ENCODE measurements around the gene SP7.
"Not testable (repeated sequence)": the region's sequence is repeated elsewhere in the genome, so short reads cannot be mapped to it uniquely, and the experiment has no call there.

Gene SP7

DNA sequence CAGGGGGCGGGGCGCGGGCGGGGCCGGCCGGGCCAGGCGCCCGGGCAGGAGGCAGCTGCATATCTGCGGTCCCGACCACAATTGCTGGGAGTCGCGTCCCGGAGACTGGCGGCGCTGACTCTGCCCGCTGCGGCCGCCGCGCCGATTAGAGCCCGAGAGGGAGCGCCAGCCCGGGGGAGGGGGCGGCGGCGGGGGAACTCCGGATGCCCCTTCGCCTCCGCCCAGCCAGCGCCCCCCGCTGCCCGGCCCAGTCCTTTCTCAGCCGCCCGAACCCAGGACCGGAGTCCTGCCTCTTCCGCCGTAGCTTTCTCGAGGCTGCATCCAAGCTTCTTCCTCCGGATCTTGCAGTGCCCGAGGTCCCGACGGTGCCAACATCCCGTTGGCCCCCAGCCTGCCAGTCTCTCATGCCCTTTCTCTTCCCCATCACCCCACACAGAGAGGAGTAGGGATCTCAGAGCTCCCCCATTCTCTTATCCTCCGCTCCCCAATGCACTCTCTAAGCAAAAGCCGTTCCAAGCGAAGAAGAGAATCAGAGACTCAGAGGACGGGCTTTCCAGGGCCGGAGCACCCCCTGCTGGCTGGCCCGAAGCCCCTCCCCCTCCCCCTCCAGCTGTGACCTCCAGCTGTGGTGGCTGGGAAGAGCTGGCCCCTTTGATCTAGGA, 8.8 kb upstream of the SP7 start:
- H3K4me1 ChIP-seq (ENCODE audit: insufficient read depth, low read length) = peaks cover 9% of the 10 kb centered on the region
- peak overlapping the region; percentile 36 for H3K9ac ChIP-seq (ENCODE audit: low read length)
- no peaks in the 10 kb centered on the region for H3K9me3 ChIP-seq (ENCODE audit: low read length)
- H3K27ac ChIP-seq (ENCODE audit: low read depth, low read length) = peak overlapping the region; percentile 95
- no peaks in the 10 kb centered on the region for H3K36me3 ChIP-seq (ENCODE audit: insufficient read depth, low read length)
- H3K27me3 ChIP-seq (ENCODE audit: control insufficient read depth in 1 of 2, insufficient read depth in 2 of 2, low read length in 2 of 2) = no peaks in the 10 kb centered on the region
- peak overlapping the region; percentile 53 to 88 for H3K4me3 ChIP-seq (ENCODE audit: low read depth in 1 of 2, low read length in 2 of 2)

DNA sequence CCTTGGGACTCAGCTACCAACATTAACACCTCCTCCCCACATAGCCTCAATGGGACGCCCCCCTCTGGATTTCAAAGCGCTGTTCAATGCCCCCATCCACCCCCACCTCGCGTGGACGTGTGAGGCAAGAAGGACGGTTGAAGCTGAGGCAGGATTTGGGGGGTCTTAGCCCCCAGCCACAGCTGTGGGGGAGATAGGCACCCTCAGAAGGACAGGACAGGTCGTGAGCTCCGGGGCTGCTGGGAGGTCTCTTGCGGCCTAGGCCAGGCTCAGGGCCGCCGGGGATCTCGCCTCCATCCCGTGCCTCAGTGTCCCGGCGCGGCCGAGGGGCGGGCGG, 8.3 kb upstream of the SP7 start:
- H3K4me3 ChIP-seq (ENCODE audit: low read depth in 1 of 2, low read length in 2 of 2) = peak overlapping the region; percentile 34 to 49
- H3K27ac ChIP-seq (ENCODE audit: low read depth, low read length) = peak overlapping the region; percentile 49
- peaks cover 9% of the 10 kb centered on the region for H3K4me1 ChIP-seq (ENCODE audit: insufficient read depth, low read length)
- H3K9me3 ChIP-seq (ENCODE audit: low read length) = no peaks in the 10 kb centered on the region
- no peaks in the 10 kb centered on the region for H3K36me3 ChIP-seq (ENCODE audit: insufficient read depth, low read length)
- no peaks in the 10 kb centered on the region for H3K27me3 ChIP-seq (ENCODE audit: control insufficient read depth in 1 of 2, insufficient read depth in 2 of 2, low read length in 2 of 2)
- H3K9ac ChIP-seq (ENCODE audit: low read length) = no peak overlapping the region

DNA sequence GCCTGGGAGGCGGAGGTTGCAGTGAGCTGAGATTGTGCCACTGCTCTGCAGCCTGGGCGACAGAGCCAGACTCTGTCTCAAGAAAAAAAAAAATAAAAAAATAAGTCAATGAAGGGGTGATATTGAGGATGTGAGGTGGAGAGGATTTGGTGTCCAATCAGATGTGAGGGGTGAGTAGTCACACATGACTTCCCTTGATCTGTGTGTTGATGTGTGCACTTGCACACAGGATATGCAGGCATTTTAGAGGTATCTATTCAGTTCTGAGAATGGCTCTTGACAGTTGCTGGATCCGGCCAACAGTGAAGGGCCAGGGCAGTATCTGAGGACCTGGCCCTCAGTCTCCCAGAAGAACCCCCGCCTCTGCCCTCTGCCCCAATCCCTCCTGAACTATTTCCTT, 7.8 kb upstream of the SP7 start:
- H3K9me3 ChIP-seq (ENCODE audit: low read length) = no peaks in the 10 kb centered on the region
- peak overlapping the region in 1 of 2 donors; percentile 49 for H3K4me3 ChIP-seq (ENCODE audit: low read depth in 1 of 2, low read length in 2 of 2)
- H3K9ac ChIP-seq (ENCODE audit: low read length) = no peak overlapping the region
- no peaks in the 10 kb centered on the region for H3K36me3 ChIP-seq (ENCODE audit: insufficient read depth, low read length)
- H3K27me3 ChIP-seq (ENCODE audit: control insufficient read depth in 1 of 2, insufficient read depth in 2 of 2, low read length in 2 of 2) = peaks cover 0 to 1% of the 10 kb centered on the region in 2 donors
- no peak overlapping the region for H3K27ac ChIP-seq (ENCODE audit: low read depth, low read length)
- H3K4me1 ChIP-seq (ENCODE audit: insufficient read depth, low read length) = peaks cover 9% of the 10 kb centered on the region

DNA sequence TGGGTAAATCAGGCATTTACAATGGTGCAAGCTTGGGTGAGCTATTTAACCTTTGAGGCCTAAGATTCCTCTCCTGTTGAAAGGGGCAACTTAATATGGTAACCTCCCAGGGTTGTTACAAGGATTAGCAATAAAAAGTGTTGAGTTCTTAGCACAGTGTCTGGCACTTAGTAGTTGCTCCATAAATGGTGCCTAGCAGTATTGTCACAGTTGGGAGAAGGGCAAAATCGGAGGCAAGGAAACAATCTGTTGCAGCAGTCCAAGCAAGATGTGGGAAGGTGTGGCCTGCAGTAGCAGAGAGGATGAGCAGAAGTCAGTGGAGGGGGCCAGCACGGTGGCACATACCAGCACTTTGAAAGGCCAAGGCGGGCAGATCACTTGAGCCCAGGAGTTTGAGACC, 7.3 kb upstream of the SP7 start:
- no peaks in the 10 kb centered on the region for H3K9me3 ChIP-seq (ENCODE audit: low read length)
- H3K27me3 ChIP-seq (ENCODE audit: control insufficient read depth in 1 of 2, insufficient read depth in 2 of 2, low read length in 2 of 2) = peaks cover 2 to 6% of the 10 kb centered on the region in 2 donors
- H3K4me1 ChIP-seq (ENCODE audit: insufficient read depth, low read length) = peaks cover 9% of the 10 kb centered on the region
- no peak overlapping the region for H3K9ac ChIP-seq (ENCODE audit: low read length)
- no peak overlapping the region for H3K27ac ChIP-seq (ENCODE audit: low read depth, low read length)
- H3K36me3 ChIP-seq (ENCODE audit: insufficient read depth, low read length) = no peaks in the 10 kb centered on the region
- H3K4me3 ChIP-seq (ENCODE audit: low read depth in 1 of 2, low read length in 2 of 2) = no peak overlapping the region

DNA sequence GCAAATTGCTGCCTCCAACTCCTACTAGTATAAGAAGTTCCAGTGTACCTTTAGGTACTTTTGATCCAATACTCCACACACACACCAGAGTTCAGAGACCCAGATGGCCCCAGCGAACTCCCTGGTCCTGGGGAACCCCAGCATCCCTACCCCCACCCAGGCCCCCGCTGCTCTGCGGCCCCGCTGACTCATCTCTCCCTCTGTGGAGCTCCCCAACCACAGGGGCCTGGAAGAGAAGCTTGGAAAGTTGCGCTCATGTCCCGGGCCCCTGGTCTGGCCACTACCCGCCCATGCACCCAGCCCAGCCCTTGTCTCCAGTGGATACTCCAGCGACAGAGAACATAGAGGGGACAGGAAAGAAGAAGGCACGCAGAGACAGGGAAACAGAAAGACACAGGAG, 4.2 kb upstream of the SP7 start:
- Histone ChIP-seq H3K36me3 (ENCODE audit: insufficient read depth, low read length) (no peaks in the 10 kb centered on the region), H3K9ac (ENCODE audit: low read length) (no peak overlapping the region), H3K4me1 (ENCODE audit: insufficient read depth, low read length) (peaks cover 1% of the 10 kb centered on the region), H3K27ac (ENCODE audit: low read depth, low read length) (no peak overlapping the region), H3K4me3 (ENCODE audit: low read depth in 1 of 2, low read length in 2 of 2) (no peak overlapping the region), H3K27me3 (ENCODE audit: control insufficient read depth in 1 of 2, insufficient read depth in 2 of 2, low read length in 2 of 2) (peaks cover 20 to 35% of the 10 kb centered on the region in 2 donors), H3K9me3 (ENCODE audit: low read length) (no peaks in the 10 kb centered on the region)

DNA sequence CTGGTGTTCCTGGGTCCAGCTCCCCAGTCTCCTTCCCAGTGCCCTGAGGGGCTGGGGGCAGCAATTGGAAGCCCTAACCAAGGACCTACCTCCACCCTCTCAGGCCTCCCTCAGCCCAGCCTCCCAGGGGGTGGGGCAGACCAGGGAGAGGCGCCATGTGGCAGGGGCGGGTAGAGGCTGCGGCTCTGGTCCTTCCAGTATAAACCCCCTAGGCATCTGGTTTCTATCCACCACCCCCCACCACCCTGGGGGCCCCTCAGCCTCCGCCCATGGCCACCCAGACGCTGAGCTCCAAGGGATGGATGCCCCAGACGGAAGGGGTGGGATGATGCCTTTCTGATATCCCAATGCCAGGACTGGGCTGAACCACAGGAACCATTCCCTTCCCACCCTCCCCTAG, 2.8 kb upstream of the SP7 start:
- no peak overlapping the region for H3K4me3 ChIP-seq (ENCODE audit: low read depth in 1 of 2, low read length in 2 of 2)
- H3K27ac ChIP-seq (ENCODE audit: low read depth, low read length) = no peak overlapping the region
- no peaks in the 10 kb centered on the region for H3K9me3 ChIP-seq (ENCODE audit: low read length)
- no peak overlapping the region for H3K9ac ChIP-seq (ENCODE audit: low read length)
- H3K27me3 ChIP-seq (ENCODE audit: control insufficient read depth in 1 of 2, insufficient read depth in 2 of 2, low read length in 2 of 2) = peaks cover 20 to 46% of the 10 kb centered on the region in 2 donors
- no peaks in the 10 kb centered on the region for H3K36me3 ChIP-seq (ENCODE audit: insufficient read depth, low read length)
- H3K4me1 ChIP-seq (ENCODE audit: insufficient read depth, low read length) = no peaks in the 10 kb centered on the region

DNA sequence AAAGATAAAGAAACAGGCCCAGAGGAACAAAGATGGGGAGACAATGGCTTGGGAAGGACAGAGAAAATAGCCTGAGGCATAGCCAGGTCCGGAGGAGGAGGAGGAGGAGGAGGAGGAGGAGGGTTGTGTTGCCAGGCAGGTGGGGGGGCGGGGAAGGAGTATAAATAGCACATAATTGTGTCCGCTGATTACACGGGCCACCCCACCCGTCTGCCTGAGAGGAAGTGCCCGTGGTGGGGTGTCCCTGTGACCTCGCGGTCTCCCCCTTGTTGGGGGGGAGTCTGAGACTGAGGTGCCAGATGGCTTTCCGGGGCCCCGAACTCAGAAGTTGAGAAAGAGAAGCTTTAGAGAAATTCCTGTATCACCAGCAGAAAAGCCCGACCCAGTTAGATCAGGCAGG, 1.9 kb upstream of the SP7 start:
- no peaks in the 10 kb centered on the region for H3K9me3 ChIP-seq (ENCODE audit: low read length)
- no peaks in the 10 kb centered on the region for H3K36me3 ChIP-seq (ENCODE audit: insufficient read depth, low read length)
- no peak overlapping the region for H3K27ac ChIP-seq (ENCODE audit: low read depth, low read length)
- peaks cover 20 to 46% of the 10 kb centered on the region in 2 donors for H3K27me3 ChIP-seq (ENCODE audit: control insufficient read depth in 1 of 2, insufficient read depth in 2 of 2, low read length in 2 of 2)
- H3K4me1 ChIP-seq (ENCODE audit: insufficient read depth, low read length) = no peaks in the 10 kb centered on the region
- no peak overlapping the region for H3K4me3 ChIP-seq (ENCODE audit: low read depth in 1 of 2, low read length in 2 of 2)
- no peak overlapping the region for H3K9ac ChIP-seq (ENCODE audit: low read length)

- H3K4me3 ChIP-seq (ENCODE audit: low read depth in 1 of 2, low read length in 2 of 2) = no peak overlapping the region
- H3K9me3 ChIP-seq (ENCODE audit: low read length) = no peaks in the 10 kb centered on the region
- H3K4me1 ChIP-seq (ENCODE audit: insufficient read depth, low read length) = no peaks in the 10 kb centered on the region
- H3K36me3 ChIP-seq (ENCODE audit: insufficient read depth, low read length) = no peaks in the 10 kb centered on the region
- H3K27ac ChIP-seq (ENCODE audit: low read depth, low read length) = no peak overlapping the region
- H3K27me3 ChIP-seq (ENCODE audit: control insufficient read depth in 1 of 2, insufficient read depth in 2 of 2, low read length in 2 of 2) = peaks cover 20 to 49% of the 10 kb centered on the region in 2 donors
- H3K9ac ChIP-seq (ENCODE audit: low read length) = no peak overlapping the region
Measured at GRCh38 chr12:53334822-53335221, 1.3 kb downstream of the SP7 start.

GRCh38 chr12:53333845-53334244, 2.3 kb downstream of the SP7 start:
- H3K27ac ChIP-seq (ENCODE audit: low read depth, low read length) = no peak overlapping the region
- H3K27me3 ChIP-seq (ENCODE audit: control insufficient read depth in 1 of 2, insufficient read depth in 2 of 2, low read length in 2 of 2) = peaks cover 26 to 47% of the 10 kb centered on the region in 2 donors
- H3K4me3 ChIP-seq (ENCODE audit: low read depth in 1 of 2, low read length in 2 of 2) = no peak overlapping the region
- no peaks in the 10 kb centered on the region for H3K9me3 ChIP-seq (ENCODE audit: low read length)
- no peaks in the 10 kb centered on the region for H3K4me1 ChIP-seq (ENCODE audit: insufficient read depth, low read length)
- no peak overlapping the region for H3K9ac ChIP-seq (ENCODE audit: low read length)
- no peaks in the 10 kb centered on the region for H3K36me3 ChIP-seq (ENCODE audit: insufficient read depth, low read length)

GRCh38 chr12:53333289-53333688, 2.9 kb downstream of the SP7 start:
- Histone ChIP-seq H3K36me3 (ENCODE audit: insufficient read depth, low read length) (no peaks in the 10 kb centered on the region), H3K4me1 (ENCODE audit: insufficient read depth, low read length) (no peaks in the 10 kb centered on the region), H3K9ac (ENCODE audit: low read length) (no peak overlapping the region), H3K27ac (ENCODE audit: low read depth, low read length) (no peak overlapping the region), H3K27me3 (ENCODE audit: control insufficient read depth in 1 of 2, insufficient read depth in 2 of 2, low read length in 2 of 2) (peaks cover 23 to 42% of the 10 kb centered on the region in 2 donors), H3K4me3 (ENCODE audit: low read depth in 1 of 2, low read length in 2 of 2) (no peak overlapping the region), H3K9me3 (ENCODE audit: low read length) (no peaks in the 10 kb centered on the region)

DNA sequence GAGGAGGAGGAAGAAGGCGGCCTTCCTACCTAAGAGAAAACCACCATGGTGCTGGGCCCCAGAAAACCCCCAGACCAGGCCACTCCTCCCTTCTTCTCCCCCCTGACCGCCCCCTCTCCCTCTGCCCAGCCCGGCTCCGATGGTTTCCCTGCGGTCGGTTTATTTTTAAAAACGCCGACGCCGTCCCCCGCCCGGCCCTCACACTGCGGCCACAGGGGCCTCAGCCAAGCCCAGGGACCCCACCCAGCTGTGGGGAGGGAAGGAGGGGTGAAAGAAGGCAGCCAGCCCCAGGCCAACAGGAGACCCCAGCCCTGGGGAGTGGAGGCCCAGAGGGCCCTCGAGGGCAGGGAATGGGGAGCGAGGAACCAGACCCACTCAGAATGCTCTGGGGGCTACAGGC, 3.4 kb downstream of the SP7 start:
- no peaks in the 10 kb centered on the region for H3K9me3 ChIP-seq (ENCODE audit: low read length)
- no peak overlapping the region for H3K4me3 ChIP-seq (ENCODE audit: low read depth in 1 of 2, low read length in 2 of 2)
- H3K27me3 ChIP-seq (ENCODE audit: control insufficient read depth in 1 of 2, insufficient read depth in 2 of 2, low read length in 2 of 2) = peaks cover 17 to 37% of the 10 kb centered on the region in 2 donors
- no peaks in the 10 kb centered on the region for H3K4me1 ChIP-seq (ENCODE audit: insufficient read depth, low read length)
- H3K9ac ChIP-seq (ENCODE audit: low read length) = no peak overlapping the region
- H3K36me3 ChIP-seq (ENCODE audit: insufficient read depth, low read length) = no peaks in the 10 kb centered on the region
- no peak overlapping the region for H3K27ac ChIP-seq (ENCODE audit: low read depth, low read length)

GRCh38 chr12:53332339-53332738, 3.8 kb downstream of the SP7 start:
- H3K36me3 ChIP-seq (ENCODE audit: insufficient read depth, low read length); H3K27ac ChIP-seq (ENCODE audit: low read depth, low read length); H3K9me3 ChIP-seq (ENCODE audit: low read length); H3K9ac ChIP-seq (ENCODE audit: low read length); H3K4me1 ChIP-seq (ENCODE audit: insufficient read depth, low read length); H3K4me3 ChIP-seq (ENCODE audit: low read depth in 1 of 2, low read length in 2 of 2): not testable (repeated sequence)
- peaks cover 13 to 33% of the 10 kb centered on the region in 2 donors for H3K27me3 ChIP-seq (ENCODE audit: control insufficient read depth in 1 of 2, insufficient read depth in 2 of 2, low read length in 2 of 2)
